HG02943 (cell line): ENCODE results near the gene B4GAT1.
"Not testable (repeated sequence)": the region's sequence is repeated elsewhere in the genome, so short reads cannot be mapped to it uniquely, and the experiment has no call there.

ENCODE experiments used
- ATAC-seq: cut with Tn5 transposase; IDR thresholded peaks from one replicate; pipeline ENCODE4 v1.9.1; 2021; ENCODE audit warnings: mild to moderate bottlenecking, low read depth, moderate library complexity; ENCODE audit not compliant: unreplicated experiment

The B4GAT1 gene

DNA sequence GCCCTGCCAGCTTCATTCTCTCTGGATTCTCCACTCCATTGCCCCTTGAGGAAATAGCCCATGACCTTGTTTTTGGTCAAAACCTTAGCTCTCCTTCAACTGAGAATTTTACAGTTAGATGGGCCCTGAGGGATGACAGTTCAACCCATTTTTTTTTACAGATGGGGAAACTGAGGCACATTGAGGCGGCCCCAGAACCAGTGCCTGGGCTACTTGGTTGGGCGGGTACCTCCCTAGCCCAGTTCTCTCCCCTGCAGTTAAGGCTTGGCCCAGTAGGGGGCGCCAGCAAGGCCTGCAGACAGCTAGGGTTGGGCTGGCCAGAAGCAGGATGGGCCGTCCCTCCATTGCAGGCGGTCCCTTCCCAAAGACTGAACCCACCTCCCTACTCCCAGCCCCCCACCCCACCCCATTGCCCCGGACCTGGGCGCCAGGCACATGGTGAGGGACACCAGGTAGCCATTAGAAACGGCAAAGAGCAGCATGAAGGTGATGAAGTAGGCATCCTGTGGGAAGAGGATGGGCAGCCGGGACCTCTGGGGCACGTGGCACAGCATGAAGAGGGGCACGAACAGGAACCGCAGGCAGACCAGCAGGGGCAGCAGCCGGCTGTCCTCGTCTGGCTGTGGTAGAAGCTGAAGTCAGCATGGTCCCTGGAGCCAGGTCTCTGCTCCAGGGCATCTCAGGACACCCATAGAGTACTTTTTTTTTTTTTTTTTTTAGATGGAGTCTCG lies 16.5 kb upstream of the B4GAT1 start:
- ATAC-seq: no peak

DNA sequence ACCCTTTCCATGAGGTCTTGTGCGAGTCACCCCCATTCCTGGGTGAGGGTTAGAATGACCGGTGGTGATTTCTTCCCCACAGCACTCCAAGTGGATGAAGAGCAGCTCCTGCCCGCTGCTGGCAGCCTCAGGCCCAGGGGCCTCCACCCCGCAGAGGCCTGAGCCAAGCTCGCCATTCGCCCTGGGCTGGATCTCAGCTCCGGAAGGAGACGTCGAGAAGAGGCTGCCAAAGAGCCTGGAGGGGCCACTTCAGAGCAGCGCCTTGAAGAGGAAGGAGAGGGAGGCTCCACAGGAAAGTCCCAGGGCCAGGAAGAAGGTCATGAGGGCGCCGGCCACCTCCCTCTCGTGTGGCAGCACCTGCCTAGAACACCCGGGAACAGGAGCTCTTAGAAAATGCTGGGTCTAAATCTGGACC lies 15.8 kb upstream of the B4GAT1 start:
- no peak for ATAC-seq

DNA sequence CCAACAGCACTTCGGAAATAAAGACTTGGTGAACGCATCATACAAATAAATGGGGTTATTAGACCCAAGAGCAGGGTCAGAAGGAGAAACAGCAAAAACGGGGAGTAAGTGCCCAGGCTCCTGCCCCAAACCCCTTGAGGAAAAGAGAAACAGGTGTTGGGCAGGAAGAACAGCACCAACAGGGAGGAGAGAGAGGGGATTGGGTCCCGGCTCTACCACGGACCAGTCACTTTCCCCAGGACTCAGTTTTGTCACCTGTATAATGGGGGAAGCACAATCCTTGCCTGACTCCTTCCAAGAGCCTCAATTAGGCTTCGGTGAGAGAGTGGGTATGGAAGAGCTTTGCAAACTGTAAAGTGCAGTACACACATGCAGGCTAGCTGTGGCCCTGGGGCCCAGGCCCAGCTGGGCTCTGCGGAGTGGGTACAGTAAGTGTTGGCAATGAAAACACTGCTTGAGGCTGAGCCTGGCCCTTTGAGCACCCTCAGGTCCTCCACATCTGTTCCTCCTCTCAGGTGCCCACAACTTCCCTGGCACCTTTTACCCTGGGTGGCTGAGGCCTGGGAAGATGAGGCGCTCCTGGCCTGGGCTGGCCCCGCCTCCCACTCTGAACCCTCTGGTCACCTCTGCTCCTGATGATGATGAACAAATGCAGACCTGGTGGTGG lies 15.2 kb upstream of the B4GAT1 start:
- no peak for ATAC-seq

DNA sequence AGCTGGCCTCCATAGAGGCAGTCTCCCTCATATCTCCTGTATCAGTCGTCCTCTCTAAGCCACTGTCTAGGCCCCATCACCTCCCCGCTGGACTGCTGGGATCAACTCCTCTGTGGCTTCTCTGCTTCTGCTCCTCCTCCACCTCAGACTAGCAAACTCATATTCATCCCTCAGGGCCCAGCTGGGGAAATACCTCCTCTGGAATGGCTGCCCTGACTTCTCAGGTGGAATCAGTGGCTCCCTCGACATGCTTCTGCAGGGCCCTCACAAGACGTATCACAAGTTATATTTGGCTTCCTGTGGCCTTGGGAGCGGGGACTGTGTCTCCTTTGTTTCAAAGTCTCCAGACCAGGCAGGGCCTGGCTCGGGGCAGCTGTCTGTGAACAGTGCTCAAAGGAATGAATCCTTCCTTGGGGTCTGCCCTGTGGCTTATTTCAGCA lies 14.1 kb upstream of the B4GAT1 start:
- no peak for ATAC-seq

DNA sequence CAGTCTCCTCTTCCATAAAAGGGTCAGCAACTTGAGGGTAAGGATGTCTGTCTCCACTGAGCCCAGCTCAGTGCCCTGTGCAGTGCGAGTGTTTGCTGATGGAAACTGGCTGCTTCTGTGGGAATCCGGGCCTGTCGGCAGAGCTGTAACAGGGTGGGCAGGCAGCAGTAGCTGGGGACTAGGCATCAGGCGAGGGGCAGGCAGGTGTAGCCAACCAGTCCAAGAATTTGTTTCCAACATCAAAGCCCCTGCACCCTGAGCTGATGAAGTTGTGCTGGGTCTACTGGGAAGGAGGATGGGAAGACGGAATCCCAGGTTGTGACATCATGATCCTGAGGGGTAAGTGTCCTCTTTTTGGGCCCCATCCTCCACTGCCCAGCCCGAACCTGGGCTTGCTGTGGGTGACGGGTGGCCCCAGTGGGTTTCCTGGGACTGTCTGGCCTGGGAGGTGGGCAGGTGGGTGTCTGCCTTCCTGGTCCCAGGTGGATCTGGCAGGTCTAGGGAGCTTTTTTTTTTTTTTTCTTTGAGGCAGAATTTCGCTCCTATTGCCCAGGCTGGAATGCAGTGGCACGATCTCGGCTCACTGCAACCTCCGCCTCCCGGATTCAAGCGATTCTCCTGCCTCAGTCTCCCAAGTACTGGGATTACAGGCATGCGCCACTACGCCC lies 13.1 kb upstream of the B4GAT1 start:
- no peak for ATAC-seq

DNA sequence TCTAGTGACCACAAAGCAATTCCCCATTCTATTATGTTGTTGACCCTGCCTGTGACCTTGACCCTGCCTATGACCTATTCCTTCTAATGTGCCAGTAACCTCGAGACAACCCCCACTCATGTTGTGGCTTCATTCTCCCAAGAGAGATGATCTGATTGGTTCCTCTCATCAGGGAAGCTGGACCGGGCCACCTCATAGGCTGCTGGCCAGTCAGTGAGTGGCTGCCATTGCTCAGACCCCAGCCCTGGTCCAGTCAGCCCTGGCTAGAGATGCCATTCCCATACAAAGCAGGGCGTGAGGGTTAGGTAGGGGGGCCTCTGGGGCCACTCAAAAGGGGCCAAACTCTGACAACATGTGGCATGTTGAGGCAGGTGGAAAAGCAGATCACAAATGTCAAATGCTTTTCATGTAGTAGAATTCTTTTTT lies 12.2 kb upstream of the B4GAT1 start:
- ATAC-seq: no peak

DNA sequence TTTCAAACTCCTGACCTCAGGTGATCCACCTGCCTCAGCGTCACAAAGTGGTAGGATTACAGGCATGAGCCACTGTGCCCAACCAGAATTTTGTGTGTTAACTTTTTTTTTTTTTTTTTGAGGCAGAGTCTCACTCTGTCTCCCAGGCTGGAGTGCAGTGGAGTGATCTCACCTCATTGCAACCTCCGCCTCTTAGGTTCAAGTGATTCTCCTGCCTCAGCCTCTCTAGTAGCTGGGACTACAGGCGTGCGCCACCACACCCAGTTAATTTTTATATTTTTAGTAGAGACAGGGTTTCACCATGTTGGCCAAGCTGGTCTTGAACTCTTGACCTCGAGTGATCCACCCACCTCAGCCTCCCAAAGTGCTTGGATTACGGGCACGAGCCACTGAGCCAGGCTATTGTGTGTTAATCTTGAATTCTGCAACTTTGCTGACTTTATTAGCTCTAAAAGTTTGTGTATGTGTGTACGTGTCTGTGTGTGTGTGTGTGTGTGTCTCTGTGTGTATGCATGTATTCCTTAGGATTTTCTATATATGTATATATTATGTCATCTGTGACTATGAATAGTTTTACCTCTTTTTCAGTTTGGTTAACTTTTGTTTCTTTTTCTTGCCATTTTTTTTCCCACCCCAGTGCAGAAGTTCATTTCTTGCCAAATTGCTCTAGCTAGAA lies 3.3 kb upstream of the B4GAT1 start:
- not testable (repeated sequence) for ATAC-seq

DNA sequence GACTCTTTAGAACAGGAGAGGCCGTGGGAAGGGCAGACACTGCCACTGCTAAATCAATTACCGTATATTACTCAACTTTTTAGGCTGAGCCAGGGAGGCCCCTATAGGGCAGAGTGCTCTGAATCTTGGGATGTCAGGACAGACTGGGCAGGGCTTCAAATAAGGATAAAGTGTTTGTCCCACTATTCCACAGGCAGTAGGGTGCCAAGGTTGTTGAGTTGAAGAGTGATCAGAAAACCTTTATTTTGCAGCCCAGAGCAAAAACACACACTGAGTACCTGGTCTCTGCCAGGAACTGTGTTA lies 1.6 kb upstream of the B4GAT1 start:
- no peak for ATAC-seq

DNA sequence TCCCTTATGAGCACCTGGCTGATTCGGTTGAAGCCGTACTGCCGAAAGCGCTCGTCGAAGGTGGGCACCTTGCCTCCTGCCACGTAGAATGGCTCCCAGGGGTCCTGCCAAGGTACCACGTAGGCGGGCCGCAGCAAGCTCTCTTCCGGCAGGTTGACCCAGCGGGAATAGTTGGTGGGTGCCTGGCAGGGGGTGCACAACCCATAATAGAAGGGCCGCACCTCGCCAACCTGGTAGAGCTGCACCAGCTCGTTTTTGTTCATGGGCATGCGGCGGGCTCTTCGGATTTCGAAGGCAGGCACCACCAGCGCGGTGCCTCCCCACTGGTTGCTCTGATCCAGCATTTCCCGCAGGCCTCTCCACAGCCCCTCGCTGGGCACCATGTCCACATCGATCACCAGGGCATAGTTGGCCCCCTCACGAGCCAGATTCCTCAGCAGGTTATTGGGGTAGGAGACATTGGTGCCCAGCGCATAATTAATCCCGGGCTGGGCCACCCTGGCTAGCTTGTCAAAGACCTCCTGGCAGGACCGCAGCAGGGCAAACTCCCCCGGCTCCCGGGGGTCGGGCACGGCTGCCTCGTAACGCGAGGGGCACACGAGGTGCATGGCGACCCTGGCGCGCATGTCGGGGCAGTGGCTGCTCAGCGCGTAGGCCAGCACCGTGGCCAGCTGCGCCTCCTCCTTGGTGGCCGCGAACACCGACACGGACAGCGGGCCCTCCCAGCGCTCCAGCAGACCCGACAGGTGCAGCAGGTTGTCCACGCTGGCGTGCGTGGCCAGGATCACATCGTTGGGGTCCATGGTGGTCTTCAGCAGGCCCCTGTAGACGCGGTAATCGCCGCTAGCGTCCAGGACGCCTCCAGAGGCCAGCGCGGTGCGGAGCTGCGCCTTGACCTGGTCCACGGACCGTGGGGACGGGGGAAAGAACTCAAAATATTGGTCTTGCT lies 679 bp downstream of the B4GAT1 start:
- no peak for ATAC-seq

DNA sequence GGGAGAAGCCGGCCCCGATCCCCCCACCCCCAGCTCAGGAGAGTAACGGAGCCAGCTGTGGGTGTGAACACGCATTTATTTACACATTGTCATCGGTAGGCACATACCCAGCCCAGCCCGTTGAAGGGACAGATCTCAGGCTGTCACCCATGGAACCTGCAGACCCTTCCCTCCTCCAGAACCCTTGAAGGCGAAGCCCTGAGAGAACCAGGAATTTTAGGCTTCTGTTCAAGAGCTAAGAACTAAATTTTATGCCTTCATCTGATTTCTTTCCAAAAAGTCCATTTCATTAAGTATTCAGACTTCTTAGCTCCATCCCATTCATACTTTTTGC lies 2.1 kb downstream of the B4GAT1 start:
- no peak for ATAC-seq

DNA sequence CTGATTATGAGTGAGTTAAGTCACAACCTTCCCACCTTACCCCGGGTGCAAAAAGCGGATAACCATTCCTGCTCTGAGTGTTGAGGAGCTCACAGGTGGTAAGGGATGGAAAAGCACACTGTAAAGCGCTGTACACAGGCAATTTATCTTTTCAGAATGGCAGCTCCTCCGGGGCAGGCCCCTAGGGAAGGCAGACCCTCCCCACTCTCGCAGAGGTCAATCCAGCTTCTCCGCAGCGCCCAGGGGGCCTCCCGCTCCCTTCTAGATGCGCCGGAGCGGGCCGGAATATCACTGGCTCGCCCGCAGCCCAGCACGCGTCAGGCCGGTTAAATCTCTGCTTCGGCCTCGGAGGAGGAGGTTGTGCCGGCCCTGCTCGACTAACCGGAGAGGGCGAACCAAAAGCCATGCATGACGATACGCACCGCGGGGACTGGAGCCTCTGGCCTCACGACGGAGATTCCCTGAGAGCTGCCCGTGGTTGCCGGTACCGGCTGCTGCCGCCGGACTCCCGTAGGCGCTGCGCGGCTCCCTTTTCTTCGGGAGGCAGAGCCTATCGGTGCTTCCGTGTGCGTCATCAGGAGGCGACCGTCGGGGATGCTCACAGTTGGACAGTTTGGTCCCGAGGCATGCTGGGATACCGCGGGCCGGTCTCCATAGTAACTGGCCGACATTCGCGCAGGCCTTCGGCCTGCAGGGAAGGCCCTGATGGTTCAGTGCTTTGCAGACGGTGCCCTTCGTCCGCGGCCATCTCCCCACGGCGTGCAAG lies 2.7 kb downstream of the B4GAT1 start, which contains the start of gene BRMS1:
Gene BRMS1, minus strand, starts transcription at position 555 of the 766 bp plus-strand sequence. CDS start 2,870 bp downstream, outside the sequence.
- peak; percentile 50 for ATAC-seq

DNA sequence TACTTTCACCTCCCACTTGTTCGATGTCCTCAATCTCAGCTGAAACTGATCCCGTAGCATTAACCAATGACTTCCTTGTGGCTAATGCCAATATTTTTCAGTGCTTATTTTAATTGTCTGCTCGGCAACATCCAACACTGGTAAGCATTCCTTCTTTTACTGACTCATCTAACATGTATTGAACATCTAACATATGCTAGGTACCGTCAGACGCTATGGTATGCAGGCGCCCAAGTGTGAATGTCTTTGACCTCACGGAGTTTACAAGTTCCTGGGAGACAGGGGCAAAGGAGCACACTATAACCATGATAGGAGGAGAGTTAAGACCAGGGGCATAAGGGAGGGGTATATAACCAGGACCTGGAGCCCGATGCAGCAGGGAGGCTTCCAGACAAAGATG lies 4.3 kb downstream of the B4GAT1 start:
- ATAC-seq: no peak

DNA sequence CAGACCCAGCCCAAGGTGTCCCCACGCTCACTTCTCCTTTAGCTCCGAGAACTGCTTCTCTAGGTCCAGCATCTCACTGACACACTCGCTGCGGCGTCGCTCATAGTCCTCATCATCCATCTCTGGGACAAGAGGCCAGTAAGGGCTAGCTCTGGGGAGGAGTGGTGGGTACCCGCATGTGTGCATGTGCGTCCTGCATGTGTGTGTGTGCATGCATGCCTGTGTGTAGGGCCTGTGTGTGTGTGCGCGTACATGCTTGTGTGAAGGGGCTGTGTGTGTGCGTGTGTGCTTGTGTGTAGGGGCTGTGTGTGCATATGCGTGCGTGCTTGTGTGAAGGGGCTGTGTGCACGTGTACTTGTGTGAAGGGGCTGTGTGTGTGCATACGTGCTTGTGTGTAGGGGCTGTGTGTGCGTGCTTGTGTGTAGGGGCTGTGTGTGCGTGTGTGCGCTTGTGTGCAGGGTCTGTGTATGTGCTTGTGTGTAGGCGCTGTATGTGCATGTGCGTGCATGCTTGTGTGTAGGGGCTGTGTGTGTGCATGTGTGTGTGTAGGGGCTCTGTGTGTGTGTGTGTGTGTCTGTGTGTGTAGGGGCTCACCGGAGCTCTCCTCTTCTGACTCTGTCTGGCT lies 5.8 kb downstream of the B4GAT1 start:
- no peak for ATAC-seq

DNA sequence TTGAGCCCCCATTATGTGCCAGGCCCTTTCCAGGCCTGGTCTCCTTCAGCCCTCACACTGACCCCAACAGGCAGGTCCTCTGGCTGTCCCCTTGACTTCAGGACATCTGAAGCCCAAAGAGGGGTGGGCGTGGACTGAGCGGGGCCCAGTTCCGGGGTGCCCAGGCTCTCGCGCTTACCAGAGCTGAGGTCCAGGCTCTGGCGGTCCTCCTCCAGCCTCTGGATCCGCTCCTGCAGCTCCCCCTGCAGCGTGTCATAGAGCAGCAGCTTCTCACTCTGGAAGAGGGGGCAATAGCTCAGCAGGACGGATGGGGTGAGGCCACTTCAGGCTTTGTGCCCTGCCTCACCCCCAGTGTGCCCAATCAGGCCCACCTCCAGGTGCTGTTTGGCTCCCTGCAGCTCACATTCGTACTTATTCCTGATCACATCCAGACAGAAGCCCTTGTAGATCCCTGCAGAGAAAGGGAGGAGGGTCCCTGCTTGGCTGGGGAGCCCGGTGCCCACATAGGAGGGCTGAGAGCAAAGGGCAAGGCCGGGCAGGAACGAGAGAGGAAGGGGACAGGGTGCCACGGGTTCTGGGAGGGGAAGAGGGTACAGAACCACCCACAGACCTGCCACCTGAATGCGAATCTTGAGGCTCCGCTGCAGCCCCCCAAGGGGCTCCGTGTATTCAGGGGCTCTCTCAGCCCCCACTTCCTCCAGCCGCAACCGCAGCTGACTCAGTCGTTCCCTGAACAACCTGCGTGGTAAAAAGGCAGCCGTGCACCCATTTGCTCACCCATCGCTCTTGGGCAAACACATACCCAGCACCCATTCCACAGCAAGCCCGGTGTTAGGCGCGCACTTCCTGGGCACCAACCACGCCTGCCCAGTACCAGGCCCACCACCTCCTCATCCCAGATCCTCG lies 6.6 kb downstream of the B4GAT1 start:
- no peak for ATAC-seq

DNA sequence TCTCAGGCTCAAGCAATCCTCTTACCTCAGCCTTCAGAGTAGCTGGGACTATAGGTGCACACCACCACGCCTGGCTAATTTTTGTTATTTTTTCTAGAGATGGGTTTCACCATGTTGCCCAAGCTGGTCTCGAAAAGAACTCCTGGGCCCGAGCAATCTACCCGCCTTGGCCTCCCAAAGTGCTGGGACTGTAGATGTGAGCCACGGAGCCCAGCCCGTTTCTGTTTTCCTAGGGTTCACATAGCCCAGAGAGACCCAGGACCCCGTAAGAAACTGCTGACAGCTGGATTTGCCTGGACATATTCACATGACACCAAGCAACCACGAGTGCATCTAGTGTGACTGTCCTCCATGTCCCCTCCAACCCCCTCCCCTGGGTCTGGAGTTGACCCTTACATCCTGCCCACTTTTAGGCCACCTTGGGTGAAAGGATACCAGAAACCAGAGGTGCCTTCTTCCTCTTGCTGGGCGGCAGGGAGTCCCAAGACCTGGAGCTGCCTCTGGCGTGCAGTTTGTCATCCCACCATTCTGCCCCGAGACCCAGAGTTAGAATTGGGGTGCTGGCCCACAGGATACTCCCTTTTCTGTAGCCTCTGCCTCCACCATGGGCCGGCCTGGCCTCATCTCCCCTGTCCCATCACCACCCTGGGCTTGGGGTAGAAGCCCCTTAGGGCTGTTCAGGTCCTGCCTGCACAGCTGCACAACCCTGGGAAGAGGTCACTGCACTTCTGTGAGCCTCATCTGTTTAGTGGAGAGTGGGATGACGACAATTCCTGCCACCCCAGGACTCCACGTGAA lies 7.5 kb downstream of the B4GAT1 start:
- no peak for ATAC-seq

DNA sequence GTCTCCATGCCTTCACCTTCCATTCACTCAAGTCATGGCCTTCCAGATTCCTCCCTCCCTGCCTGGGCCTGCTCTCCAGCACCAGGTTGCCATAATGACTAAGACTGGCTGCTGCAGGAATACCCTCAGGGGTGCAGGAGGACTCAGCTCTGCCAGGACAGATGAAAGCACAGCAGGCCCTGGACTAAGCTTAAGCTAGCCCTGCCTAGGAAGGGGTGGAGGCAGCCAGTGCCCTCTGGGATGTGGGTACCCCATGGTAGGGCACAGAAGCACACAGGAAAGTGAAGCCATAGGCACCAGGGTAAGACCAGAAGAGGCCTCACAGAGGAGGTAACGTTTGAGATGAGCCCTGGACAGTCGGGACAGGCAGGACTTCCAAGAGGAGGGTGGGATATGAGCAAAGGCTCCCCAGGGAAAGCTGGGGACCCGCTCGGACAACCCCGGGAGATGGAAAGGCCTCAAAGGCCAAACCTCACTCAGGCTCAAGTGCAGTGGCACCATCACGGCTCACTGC lies 8.2 kb downstream of the B4GAT1 start:
- ATAC-seq: no peak
